Neural progenitor cell (in vitro differentiated cells): ENCODE data around the gene SHROOM1. TPM values are rescaled to one million over a fixed set of nuclear protein-coding genes. Genes with fewer than 3 reads are reported as not detected.
A peak's percentile ranks its signal among the peaks of the same experiment; 100 is the strongest.

Experiments
- DNase-seq: peaks from one replicate; pipeline ENCODE4 v3.0.0-alpha.2; 2016; ENCODE audit warnings: low spot score
- H2AFZ ChIP-seq: fragments of 200-600 bp; sonication (generic); replicated peaks from 2 replicates; pipeline ENCODE4 v1.6.1; 2016; ENCODE audit warnings: antibody characterized with exemption
- H3F3A ChIP-seq: fragments of 200-600 bp; sonication (generic); 2 replicates; pipeline ENCODE4 v1.6.1; 2016; ENCODE audit warnings: antibody characterized with exemption, low read depth
- H3K27ac ChIP-seq: fragments of 200-600 bp; sonication (generic); 2 replicates; pipeline ENCODE4 v1.5.1; 2016; ENCODE audit warnings: mild to moderate bottlenecking
- H3K27me3 ChIP-seq: fragments of 200-600 bp; sonication (generic); 2 replicates; pipeline ENCODE4 v1.6.1; 2016; ENCODE audit warnings: mild to moderate bottlenecking, moderate library complexity
- H3K36me3 ChIP-seq: fragments of 200-600 bp; sonication (generic); 2 replicates; pipeline ENCODE4 v1.5.1; 2016
- H3K4me1 ChIP-seq: fragments of 200-600 bp; sonication (generic); 2 replicates; pipeline ENCODE4 v1.6.1; 2016; ENCODE audit warnings: mixed run types
- H3K4me2 ChIP-seq: fragments of 200-600 bp; sonication (generic); 2 replicates; pipeline ENCODE4 v1.6.1; 2016
- H3K4me3 ChIP-seq: fragments of 200-600 bp; sonication (generic); 2 replicates; pipeline ENCODE4 v1.5.1; 2016
- H3K79me2 ChIP-seq: fragments of 200-600 bp; sonication (generic); 2 replicates; pipeline ENCODE4 v1.6.1; 2016; ENCODE audit warnings: low read depth
- H3K9ac ChIP-seq: fragments of 200-600 bp; sonication (generic); 2 replicates; pipeline ENCODE4 v1.6.1; 2016
- H3K9me3 ChIP-seq: fragments of 200-600 bp; sonication (generic); 2 replicates; pipeline ENCODE4 v1.5.1; 2016; ENCODE audit warnings: low read depth
- H4K20me1 ChIP-seq: fragments of 200-600 bp; sonication (generic); 2 replicates; pipeline ENCODE4 v1.6.1; 2016; ENCODE audit warnings: low read depth
- H3K27ac Mint-ChIP-seq: 3 replicates; pipeline ENCODE4 v1.8.0; 2021; ENCODE audit warnings: mixed read lengths
- H3K27me3 Mint-ChIP-seq: 2 replicates; pipeline ENCODE4 v1.8.0; 2022; ENCODE audit warnings: low read depth, mild to moderate bottlenecking, inconsistent platforms, moderate library complexity, mixed read lengths; ENCODE audit not compliant: insufficient read depth
- H3K36me3 Mint-ChIP-seq: 3 replicates; pipeline ENCODE4 v1.8.0; 2021; ENCODE audit warnings: mixed read lengths
- H3K4me1 Mint-ChIP-seq: 3 replicates; pipeline ENCODE4 v1.8.0; 2021; ENCODE audit warnings: mixed read lengths
- H3K4me3 Mint-ChIP-seq: 3 replicates; pipeline ENCODE4 v1.8.0; 2021; ENCODE audit warnings: mild to moderate bottlenecking, moderate library complexity, mixed read lengths
- H3K9me3 Mint-ChIP-seq: 3 replicates; pipeline ENCODE4 v1.8.0; 2020; ENCODE audit warnings: mixed read lengths
- EZH2 ChIP-seq: fragments of 200-600 bp; sonication (generic); IDR thresholded peaks from 2 replicates; pipeline ENCODE4 v1.6.1; 2017; ENCODE audit warnings: antibody characterized with exemption, mild to moderate bottlenecking, moderate library complexity
- EZH2phosphoT487 ChIP-seq: fragments of 200-600 bp; sonication (generic); IDR thresholded peaks from 2 replicates; pipeline ENCODE4 v1.6.1; 2017; ENCODE audit warnings: antibody characterized with exemption
- total RNA-seq: library from RNA; depleted of rRNA; stranded (reverse); fragments of >200 nt; gene quantifications from 2 replicates; pipeline ENCODE4 v1.2.3, GENCODE V29; 2015; ENCODE audit warnings: low replicate concordance
- TF ChIP-seq, protein P1 (sequence below): fragments of 200-600 bp; sonication (generic); IDR thresholded peaks from 2 replicates; pipeline ENCODE4 v1.5.1; 2017; ENCODE audit warnings: antibody characterized with exemption, mild to moderate bottlenecking

The SHROOM1 gene
- total RNA-seq, 1 donor from 2014 or later = 0.36 TPM

DNA sequence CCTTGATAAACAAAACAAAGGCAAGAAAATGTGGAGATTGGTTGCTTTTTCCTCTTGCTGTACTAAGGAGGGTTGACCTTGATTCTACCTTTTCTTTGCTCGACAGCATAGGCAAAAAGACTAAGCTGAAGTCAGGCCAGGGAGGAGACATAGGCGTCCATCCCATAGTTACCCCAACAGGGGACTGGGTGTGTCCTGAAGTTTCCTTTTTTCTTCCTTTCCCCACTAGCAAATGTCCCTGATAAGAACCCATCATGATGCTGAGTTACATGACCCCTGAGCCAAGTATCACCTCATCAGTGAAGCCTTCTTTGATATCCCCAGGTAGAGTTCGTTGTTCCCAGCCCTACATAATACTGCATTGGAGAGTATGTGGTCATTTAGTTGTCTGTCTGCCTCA is 9.9 kb upstream of the SHROOM1 start:
- Histone ChIP-seq H3K27ac (no peak overlapping the region), H3F3A (no peaks in the 10 kb centered on the region), H3K27me3 (no peaks in the 10 kb centered on the region), H3K4me2 (no peak overlapping the region), H3K4me1 (peaks cover 8% of the 10 kb centered on the region), H2AFZ (peak overlapping the region; percentile 83), H3K9ac (no peak overlapping the region), H3K4me3 (no peak overlapping the region), H3K36me3 (no peaks in the 10 kb centered on the region), H4K20me1 (no peaks in the 10 kb centered on the region), H3K79me2 (no peaks in the 10 kb centered on the region), H3K9me3 (no peaks in the 10 kb centered on the region)
- TF ChIP-seq EZH2phosphoT487 = no peak
- TF ChIP-seq, protein P1, sequence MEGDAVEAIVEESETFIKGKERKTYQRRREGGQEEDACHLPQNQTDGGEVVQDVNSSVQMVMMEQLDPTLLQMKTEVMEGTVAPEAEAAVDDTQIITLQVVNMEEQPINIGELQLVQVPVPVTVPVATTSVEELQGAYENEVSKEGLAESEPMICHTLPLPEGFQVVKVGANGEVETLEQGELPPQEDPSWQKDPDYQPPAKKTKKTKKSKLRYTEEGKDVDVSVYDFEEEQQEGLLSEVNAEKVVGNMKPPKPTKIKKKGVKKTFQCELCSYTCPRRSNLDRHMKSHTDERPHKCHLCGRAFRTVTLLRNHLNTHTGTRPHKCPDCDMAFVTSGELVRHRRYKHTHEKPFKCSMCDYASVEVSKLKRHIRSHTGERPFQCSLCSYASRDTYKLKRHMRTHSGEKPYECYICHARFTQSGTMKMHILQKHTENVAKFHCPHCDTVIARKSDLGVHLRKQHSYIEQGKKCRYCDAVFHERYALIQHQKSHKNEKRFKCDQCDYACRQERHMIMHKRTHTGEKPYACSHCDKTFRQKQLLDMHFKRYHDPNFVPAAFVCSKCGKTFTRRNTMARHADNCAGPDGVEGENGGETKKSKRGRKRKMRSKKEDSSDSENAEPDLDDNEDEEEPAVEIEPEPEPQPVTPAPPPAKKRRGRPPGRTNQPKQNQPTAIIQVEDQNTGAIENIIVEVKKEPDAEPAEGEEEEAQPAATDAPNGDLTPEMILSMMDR = no peak
- TF ChIP-seq EZH2 = no peak
- H3K36me3 Mint-ChIP-seq = no peaks in the 10 kb centered on the region
- no peak overlapping the region for H3K4me3 Mint-ChIP-seq
- no peak for DNase-seq
- H3K27me3 Mint-ChIP-seq = peaks cover 6% of the 10 kb centered on the region
- peaks cover 8% of the 10 kb centered on the region for H3K4me1 Mint-ChIP-seq
- no peaks in the 10 kb centered on the region for H3K9me3 Mint-ChIP-seq
- peak overlapping the region; percentile 50 for H3K27ac Mint-ChIP-seq

DNA sequence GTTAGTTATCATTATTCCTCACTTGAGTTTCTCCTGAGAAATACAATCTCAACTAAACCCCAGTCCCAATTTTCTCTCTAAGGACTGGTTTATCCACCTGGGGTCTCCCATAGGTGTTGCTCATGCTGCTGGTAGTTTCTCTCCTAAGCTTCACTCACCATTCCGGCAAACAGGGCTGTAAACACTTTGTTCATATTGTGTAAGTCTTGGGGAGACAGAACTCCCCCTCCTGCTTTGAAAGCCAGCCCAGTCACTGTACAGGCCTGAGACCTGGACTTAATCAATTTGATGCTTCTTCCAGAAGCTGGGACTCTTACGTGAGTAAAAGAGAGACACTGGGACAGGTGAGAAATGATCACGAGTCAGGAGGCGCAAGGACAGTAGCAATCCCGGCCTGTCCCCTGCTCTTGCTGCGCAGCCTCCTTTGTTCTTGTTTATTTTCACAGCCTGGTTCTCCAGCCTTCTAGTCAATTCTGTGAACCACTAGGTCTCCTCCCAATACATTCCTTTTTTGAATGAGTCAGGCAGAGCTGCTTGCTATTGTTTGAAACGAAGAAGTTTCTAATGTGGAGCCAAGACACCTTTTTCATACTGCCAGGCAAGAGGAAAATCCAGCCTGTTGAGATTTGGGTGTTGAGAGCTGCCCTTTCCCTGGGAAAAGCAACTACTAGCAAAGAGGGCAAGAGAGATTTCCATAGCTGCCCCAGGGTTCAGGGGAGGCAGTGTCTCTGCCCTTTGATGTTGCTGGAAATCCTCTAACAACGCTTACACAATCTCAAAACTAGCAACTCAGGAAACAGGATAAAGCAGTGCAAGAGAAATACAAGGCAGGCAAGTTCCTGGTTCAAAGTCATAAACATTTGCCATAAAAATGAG is 9.2 kb upstream of the SHROOM1 start:
- Histone ChIP-seq H3K9me3 (no peaks in the 10 kb centered on the region), H3K9ac (no peak overlapping the region), H2AFZ (peak overlapping the region; percentile 83), H3K27me3 (no peaks in the 10 kb centered on the region), H4K20me1 (no peaks in the 10 kb centered on the region), H3K4me1 (peaks cover 8% of the 10 kb centered on the region), H3K27ac (no peak overlapping the region), H3F3A (no peaks in the 10 kb centered on the region), H3K4me2 (no peak overlapping the region), H3K79me2 (no peaks in the 10 kb centered on the region), H3K36me3 (no peaks in the 10 kb centered on the region), H3K4me3 (no peak overlapping the region)
- Mint-ChIP-seq H3K9me3 (no peaks in the 10 kb centered on the region), H3K4me3 (no peak overlapping the region), H3K27ac (peak overlapping the region; percentile 50), H3K36me3 (no peaks in the 10 kb centered on the region), H3K4me1 (peaks cover 8% of the 10 kb centered on the region), H3K27me3 (peaks cover 4% of the 10 kb centered on the region)
- no peak for TF ChIP-seq EZH2
- no peak for TF ChIP-seq EZH2phosphoT487
- TF ChIP-seq, protein P1 = no peak
- no peak for DNase-seq

DNA sequence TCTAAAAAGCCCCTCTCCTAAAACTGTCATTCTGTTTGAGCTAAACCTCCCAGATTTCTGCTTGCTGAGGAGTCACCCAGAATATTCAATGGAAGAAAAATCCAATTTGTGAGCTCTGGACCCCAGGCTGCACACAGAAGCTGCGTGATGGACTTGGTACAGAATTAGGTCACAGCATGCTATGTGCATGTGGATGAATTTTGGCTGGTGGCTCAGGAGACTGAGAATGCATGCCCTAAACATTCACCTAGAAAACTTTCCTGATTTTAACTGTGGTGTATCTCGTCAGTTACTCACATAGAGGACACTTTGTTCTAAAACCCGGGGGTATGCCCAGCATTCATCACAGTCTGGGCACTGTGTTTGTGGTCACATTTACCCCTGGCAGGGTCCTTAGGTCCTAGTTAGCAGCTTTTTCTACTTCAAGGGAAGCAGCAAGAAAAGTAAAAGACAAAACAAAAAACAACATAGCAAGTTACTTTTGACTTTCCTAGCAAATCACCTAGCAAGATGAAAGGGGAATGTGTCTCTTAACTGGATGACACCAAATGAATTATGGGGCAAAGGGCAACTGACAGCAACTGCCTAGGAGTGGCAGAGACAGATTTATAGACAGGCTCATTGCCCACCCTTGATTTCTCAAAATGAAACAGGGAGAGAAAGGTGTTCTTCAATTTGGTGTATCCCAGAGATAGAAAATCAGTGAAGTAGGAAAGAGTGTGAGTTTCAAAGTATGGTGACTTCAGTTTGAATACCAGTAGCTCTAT is 8.3 kb upstream of the SHROOM1 start:
- H3K27me3 Mint-ChIP-seq = peaks cover 2% of the 10 kb centered on the region
- H3K9me3 Mint-ChIP-seq = no peaks in the 10 kb centered on the region
- Histone ChIP-seq H3K27ac (no peak overlapping the region), H3K4me1 (peaks cover 8% of the 10 kb centered on the region), H3K36me3 (no peaks in the 10 kb centered on the region), H3F3A (no peaks in the 10 kb centered on the region), H3K79me2 (no peaks in the 10 kb centered on the region), H3K4me3 (no peak overlapping the region), H3K9ac (no peak overlapping the region), H3K9me3 (no peaks in the 10 kb centered on the region), H2AFZ (no peak overlapping the region), H3K4me2 (no peak overlapping the region), H4K20me1 (no peaks in the 10 kb centered on the region), H3K27me3 (peaks cover 5% of the 10 kb centered on the region)
- H3K27ac Mint-ChIP-seq = no peak overlapping the region
- TF ChIP-seq, protein P1 = no peak
- TF ChIP-seq EZH2 (no peak), EZH2phosphoT487 (no peak)
- peaks cover 8% of the 10 kb centered on the region for H3K4me1 Mint-ChIP-seq
- no peaks in the 10 kb centered on the region for H3K36me3 Mint-ChIP-seq
- no peak for DNase-seq
- no peak overlapping the region for H3K4me3 Mint-ChIP-seq
